Measurements from ENCODE around the gene UBN2. TPM values are rescaled to one million over a fixed set of nuclear protein-coding genes. Genes with fewer than 3 reads are reported as not detected.
A peak's percentile ranks its signal among the peaks of the same experiment; 100 is the strongest.

The UBN2 gene
- total and polyA plus RNA-seq, 2 of the 13 experiments (the other 11 are each of a cell fraction or from before 2014, with no cell fraction given): 5.6 to 5.7 TPM

DNA sequence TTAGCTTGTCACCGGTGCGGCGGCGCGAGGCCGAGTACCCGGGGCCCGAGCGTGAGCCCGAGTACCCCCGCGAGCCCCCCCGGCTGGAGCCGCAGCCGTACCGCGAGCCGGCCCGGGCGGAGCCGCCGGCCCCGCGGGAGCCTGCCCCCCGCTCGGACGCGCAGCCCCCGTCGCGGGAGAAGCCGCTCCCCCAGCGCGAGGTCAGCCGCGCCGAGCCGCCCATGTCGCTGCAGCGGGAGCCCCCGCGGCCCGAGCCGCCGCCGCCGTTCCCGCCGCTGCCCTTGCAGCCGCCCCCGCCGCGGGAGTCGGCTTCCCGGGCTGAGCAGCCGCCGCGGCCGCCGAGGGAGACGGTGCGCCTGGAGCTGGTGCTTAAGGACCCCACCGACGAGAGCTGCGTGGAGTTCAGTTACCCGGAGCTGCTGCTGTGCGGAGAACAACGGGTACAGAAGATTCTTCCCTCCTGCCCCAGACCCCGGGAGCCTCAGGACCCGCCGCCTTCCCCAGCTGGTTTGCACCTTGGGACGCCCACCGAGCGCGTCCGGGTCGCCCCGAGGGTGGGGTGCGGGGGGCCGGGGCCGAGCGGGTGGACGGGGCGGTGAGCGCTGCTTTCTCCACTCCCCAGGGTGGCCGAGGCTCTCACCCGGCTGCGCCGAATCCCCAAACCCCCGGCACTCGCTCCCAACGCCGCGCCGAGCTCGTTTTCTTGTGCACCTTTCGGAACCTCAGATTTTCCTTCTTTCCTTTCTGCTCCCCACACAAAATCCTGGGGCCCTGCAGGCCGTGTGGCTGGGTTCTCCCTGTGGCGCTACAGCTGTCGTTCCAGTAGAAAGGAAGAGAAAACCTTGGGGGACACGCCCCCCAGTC lies 708 bp downstream of the UBN2 start (continued):
- TF ChIP-seq, protein P1, sequence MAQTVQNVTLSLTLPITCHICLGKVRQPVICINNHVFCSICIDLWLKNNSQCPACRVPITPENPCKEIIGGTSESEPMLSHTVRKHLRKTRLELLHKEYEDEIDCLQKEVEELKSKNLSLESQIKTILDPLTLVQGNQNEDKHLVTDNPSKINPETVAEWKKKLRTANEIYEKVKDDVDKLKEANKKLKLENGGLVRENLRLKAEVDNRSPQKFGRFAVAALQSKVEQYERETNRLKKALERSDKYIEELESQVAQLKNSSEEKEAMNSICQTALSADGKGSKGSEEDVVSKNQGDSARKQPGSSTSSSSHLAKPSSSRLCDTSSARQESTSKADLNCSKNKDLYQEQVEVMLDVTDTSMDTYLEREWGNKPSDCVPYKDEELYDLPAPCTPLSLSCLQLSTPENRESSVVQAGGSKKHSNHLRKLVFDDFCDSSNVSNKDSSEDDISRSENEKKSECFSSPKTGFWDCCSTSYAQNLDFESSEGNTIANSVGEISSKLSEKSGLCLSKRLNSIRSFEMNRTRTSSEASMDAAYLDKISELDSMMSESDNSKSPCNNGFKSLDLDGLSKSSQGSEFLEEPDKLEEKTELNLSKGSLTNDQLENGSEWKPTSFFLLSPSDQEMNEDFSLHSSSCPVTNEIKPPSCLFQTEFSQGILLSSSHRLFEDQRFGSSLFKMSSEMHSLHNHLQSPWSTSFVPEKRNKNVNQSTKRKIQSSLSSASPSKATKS (CRISPR knock-in tag; IDR thresholded peaks at IDR 0.05): no peak
- TF ChIP-seq ZNF619 (CRISPR knock-in tag; IDR thresholded peaks at IDR 0.05) (no peak), KLF13 (CRISPR knock-in tag; IDR thresholded peaks at IDR 0.05) (no peak), ERF (CRISPR knock-in tag; IDR thresholded peaks at IDR 0.05) (peak; percentile 31; the same call in 1 of the 2 replicates), KMT2A (CRISPR knock-in tag; IDR thresholded peaks at IDR 0.05) (peak; percentile 92; the same call in 1 of the 2 replicates), ZNF792 (CRISPR knock-in tag; IDR thresholded peaks at IDR 0.05) (0 out of 2 replicates have a peak, but pooled peaks have one; percentile 45), ZFP37 (CRISPR knock-in tag; IDR thresholded peaks at IDR 0.05; ENCODE audit: borderline replicate concordance) (no peak), ZNF430 (CRISPR knock-in tag; IDR thresholded peaks at IDR 0.05) (0 out of 2 replicates have a peak, but pooled peaks have one; percentile 25), NFIC (IDR thresholded peaks at IDR 0.05; ENCODE audit: low read length) (no peak), ZNF549 (CRISPR knock-in tag; IDR thresholded peaks at IDR 0.05) (0 out of 2 replicates have a peak, but pooled peaks have one; percentile 2), YY1 (IDR thresholded peaks at IDR 0.05; ENCODE audit: insufficient read depth, insufficient replicate concordance, low read depth, low read length) (peak; percentile 18), GFI1 (CRISPR knock-in tag; IDR thresholded peaks at IDR 0.05; ENCODE audit: borderline replicate concordance) (peak; percentile 31; the same call in 1 of the 2 replicates), RFX5 (IDR thresholded peaks at IDR 0.05; ENCODE audit: low read depth, low read length) (no peak), ASH2L (IDR thresholded peaks at IDR 0.05; ENCODE audit: insufficient read length, low read depth, low read length) (no peak), POLR2G (IDR thresholded peaks at IDR 0.05; ENCODE audit: low read depth, low read length) (peak; percentile 42; the same call in 1 of the 2 replicates)
- TF ChIP-seq, protein P2, sequence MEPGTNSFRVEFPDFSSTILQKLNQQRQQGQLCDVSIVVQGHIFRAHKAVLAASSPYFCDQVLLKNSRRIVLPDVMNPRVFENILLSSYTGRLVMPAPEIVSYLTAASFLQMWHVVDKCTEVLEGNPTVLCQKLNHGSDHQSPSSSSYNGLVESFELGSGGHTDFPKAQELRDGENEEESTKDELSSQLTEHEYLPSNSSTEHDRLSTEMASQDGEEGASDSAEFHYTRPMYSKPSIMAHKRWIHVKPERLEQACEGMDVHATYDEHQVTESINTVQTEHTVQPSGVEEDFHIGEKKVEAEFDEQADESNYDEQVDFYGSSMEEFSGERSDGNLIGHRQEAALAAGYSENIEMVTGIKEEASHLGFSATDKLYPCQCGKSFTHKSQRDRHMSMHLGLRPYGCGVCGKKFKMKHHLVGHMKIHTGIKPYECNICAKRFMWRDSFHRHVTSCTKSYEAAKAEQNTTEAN (CRISPR knock-in tag; conservative IDR thresholded peaks at IDR 0.05): no peak
- TF ChIP-seq, protein P3, sequence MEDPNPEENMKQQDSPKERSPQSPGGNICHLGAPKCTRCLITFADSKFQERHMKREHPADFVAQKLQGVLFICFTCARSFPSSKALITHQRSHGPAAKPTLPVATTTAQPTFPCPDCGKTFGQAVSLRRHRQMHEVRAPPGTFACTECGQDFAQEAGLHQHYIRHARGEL (CRISPR knock-in tag; IDR thresholded peaks at IDR 0.05): no peak
- TF ChIP-seq, protein P4, sequence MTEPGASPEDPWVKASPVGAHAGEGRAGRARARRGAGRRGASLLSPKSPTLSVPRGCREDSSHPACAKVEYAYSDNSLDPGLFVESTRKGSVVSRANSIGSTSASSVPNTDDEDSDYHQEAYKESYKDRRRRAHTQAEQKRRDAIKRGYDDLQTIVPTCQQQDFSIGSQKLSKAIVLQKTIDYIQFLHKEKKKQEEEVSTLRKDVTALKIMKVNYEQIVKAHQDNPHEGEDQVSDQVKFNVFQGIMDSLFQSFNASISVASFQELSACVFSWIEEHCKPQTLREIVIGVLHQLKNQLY (CRISPR knock-in tag; IDR thresholded peaks at IDR 0.05): no peak
- TF ChIP-seq, protein P5, sequence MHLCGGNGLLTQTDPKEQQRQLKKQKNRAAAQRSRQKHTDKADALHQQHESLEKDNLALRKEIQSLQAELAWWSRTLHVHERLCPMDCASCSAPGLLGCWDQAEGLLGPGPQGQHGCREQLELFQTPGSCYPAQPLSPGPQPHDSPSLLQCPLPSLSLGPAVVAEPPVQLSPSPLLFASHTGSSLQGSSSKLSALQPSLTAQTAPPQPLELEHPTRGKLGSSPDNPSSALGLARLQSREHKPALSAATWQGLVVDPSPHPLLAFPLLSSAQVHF (CRISPR knock-in tag; IDR thresholded peaks at IDR 0.05): no peak
- TF ChIP-seq, protein P6, sequence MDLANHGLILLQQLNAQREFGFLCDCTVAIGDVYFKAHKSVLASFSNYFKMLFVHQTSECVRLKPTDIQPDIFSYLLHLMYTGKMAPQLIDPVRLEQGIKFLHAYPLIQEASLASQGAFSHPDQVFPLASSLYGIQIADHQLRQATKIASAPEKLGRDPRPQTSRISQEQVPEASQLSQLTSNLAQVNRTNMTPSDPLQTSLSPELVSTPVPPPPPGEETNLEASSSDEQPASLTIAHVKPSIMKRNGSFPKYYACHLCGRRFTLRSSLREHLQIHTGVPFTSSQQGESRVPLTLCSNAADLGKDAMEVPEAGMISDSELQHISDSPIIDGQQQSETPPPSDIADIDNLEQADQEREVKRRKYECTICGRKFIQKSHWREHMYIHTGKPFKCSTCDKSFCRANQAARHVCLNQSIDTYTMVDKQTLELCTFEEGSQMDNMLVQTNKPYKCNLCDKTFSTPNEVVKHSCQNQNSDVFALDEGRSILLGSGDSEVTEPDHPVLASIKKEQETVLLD (CRISPR knock-in tag; IDR thresholded peaks at IDR 0.05; ENCODE audit: low read depth): no peak
- TF ChIP-seq, protein P7, sequence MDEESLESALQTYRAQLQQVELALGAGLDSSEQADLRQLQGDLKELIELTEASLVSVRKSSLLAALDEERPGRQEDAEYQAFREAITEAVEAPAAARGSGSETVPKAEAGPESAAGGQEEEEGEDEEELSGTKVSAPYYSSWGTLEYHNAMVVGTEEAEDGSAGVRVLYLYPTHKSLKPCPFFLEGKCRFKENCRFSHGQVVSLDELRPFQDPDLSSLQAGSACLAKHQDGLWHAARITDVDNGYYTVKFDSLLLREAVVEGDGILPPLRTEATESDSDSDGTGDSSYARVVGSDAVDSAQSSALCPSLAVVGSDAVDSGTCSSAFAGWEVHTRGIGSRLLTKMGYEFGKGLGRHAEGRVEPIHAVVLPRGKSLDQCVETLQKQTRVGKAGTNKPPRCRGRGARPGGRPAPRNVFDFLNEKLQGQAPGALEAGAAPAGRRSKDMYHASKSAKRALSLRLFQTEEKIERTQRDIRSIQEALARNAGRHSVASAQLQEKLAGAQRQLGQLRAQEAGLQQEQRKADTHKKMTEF (CRISPR knock-in tag; IDR thresholded peaks at IDR 0.05): peak; percentile 42; the same call in 1 of the 2 replicates
